H9 (cell line): ENCODE results near the gene CHCHD6. TPM values are rescaled to one million over a fixed set of nuclear protein-coding genes. Genes with fewer than 3 reads are reported as not detected.
A peak's percentile ranks its signal among the peaks of the same experiment; 100 is the strongest.

ENCODE experiments used
- DNase-seq: peaks from one replicate; pipeline ENCODE4 v3.0.0-alpha.2; 2017
- H2AFZ ChIP-seq: one replicate; pipeline ENCODE4 v1.6.1; 2013; ENCODE audit warnings: mild to moderate bottlenecking, low read length, control low read depth, moderate library complexity
- H2AK5ac ChIP-seq: 2 replicates; pipeline ENCODE4 v1.6.1; 2013; ENCODE audit warnings: low read length, control low read depth, mixed read lengths; ENCODE audit not compliant: insufficient read length
- H2BK120ac ChIP-seq: one replicate; pipeline ENCODE4 v1.6.1; 2013; ENCODE audit warnings: low read depth, mild to moderate bottlenecking, low read length, control low read depth, inconsistent platforms; ENCODE audit not compliant: poor library complexity, severe bottlenecking
- H2BK12ac ChIP-seq: 2 replicates; pipeline ENCODE4 v1.6.1; 2013; ENCODE audit warnings: low read length, control low read depth, mixed read lengths, low read depth; ENCODE audit not compliant: insufficient read length
- H2BK15ac ChIP-seq: 2 replicates; pipeline ENCODE4 v1.6.1; 2013; ENCODE audit warnings: low read depth, low read length, control low read depth
- H2BK20ac ChIP-seq: one replicate; pipeline ENCODE4 v1.6.1; 2013; ENCODE audit warnings: low read depth, mild to moderate bottlenecking, low read length, control low read depth, inconsistent platforms; ENCODE audit not compliant: poor library complexity, severe bottlenecking
- H2BK5ac ChIP-seq: 2 replicates; pipeline ENCODE4 v1.6.1; 2013; ENCODE audit warnings: low read length, control low read depth, mixed read lengths; ENCODE audit not compliant: insufficient read length
- H3K14ac ChIP-seq: 2 replicates; pipeline ENCODE4 v1.6.1; 2013; ENCODE audit warnings: low read length, control low read depth; ENCODE audit not compliant: insufficient read depth
- H3K18ac ChIP-seq: 2 replicates; pipeline ENCODE4 v1.6.1; 2013; ENCODE audit warnings: low read depth, mild to moderate bottlenecking, mixed read lengths, low read length, control low read depth; ENCODE audit not compliant: insufficient read length
- H3K23ac ChIP-seq: 2 replicates; pipeline ENCODE4 v1.6.1; 2013; ENCODE audit warnings: low read length, control low read depth, mixed read lengths, low read depth; ENCODE audit not compliant: insufficient read length
- H3K23me2 ChIP-seq: 2 replicates; pipeline ENCODE4 v1.6.1; 2013; ENCODE audit warnings: low read depth, mild to moderate bottlenecking, mixed read lengths, low read length, control low read depth; ENCODE audit not compliant: insufficient read length, poor library complexity, severe bottlenecking
- H3K27ac ChIP-seq: 2 replicates; pipeline ENCODE4 v1.5.1; 2013; ENCODE audit warnings: low read length, control low read depth, mixed read lengths, low read depth; ENCODE audit not compliant: insufficient read length
- H3K27me3 ChIP-seq: 2 replicates; pipeline ENCODE4 v1.6.1; 2013; ENCODE audit warnings: low read length, control low read depth, inconsistent platforms; ENCODE audit not compliant: insufficient read depth
- H3K4ac ChIP-seq: 2 replicates; pipeline ENCODE4 v1.6.1; 2013; ENCODE audit warnings: low read depth, mild to moderate bottlenecking, control low read depth, inconsistent platforms, low read length, moderate library complexity
- H3K4me1 ChIP-seq: 2 replicates; pipeline ENCODE4 v1.6.1; 2013; ENCODE audit warnings: low read length, control low read depth, inconsistent platforms; ENCODE audit not compliant: insufficient read depth
- H3K4me2 ChIP-seq: 2 replicates; pipeline ENCODE4 v1.6.1; 2013; ENCODE audit warnings: low read length, control low read depth, mixed read lengths; ENCODE audit not compliant: insufficient read length, insufficient read depth
- H3K56ac ChIP-seq: 2 replicates; pipeline ENCODE4 v1.6.1; 2013; ENCODE audit warnings: low read depth, mild to moderate bottlenecking, mixed read lengths, low read length, control low read depth; ENCODE audit not compliant: insufficient read length
- H3K79me1 ChIP-seq: 2 replicates; pipeline ENCODE4 v1.6.1; 2013; ENCODE audit warnings: low read depth, mild to moderate bottlenecking, moderate library complexity, low read length, control low read depth, inconsistent platforms; ENCODE audit not compliant: insufficient read depth, poor library complexity, severe bottlenecking
- H3K79me2 ChIP-seq: 2 replicates; pipeline ENCODE4 v1.6.1; 2013; ENCODE audit warnings: low read length, control low read depth, inconsistent platforms; ENCODE audit not compliant: insufficient read depth
- H3K9ac ChIP-seq: 2 replicates; pipeline ENCODE4 v1.6.1; 2013; ENCODE audit warnings: low read length, control low read depth, mixed read lengths; ENCODE audit not compliant: insufficient read length; ENCODE audit errors: extremely low read depth
- H3K9me3 ChIP-seq: one replicate; pipeline ENCODE4 v1.6.1; 2013; ENCODE audit warnings: low read depth, low read length, inconsistent platforms; ENCODE audit not compliant: control insufficient read depth
- H3T11ph ChIP-seq: one replicate; pipeline ENCODE4 v1.6.1; 2013; ENCODE audit warnings: mild to moderate bottlenecking, low read length, control low read depth, inconsistent platforms
- H4K20me1 ChIP-seq: one replicate; pipeline ENCODE4 v1.6.1; 2013; ENCODE audit not compliant: control insufficient read depth, insufficient read length, insufficient read depth
- H4K5ac ChIP-seq: 2 replicates; pipeline ENCODE4 v1.6.1; 2013; ENCODE audit warnings: low read depth, mild to moderate bottlenecking, mixed read lengths, low read length, control low read depth; ENCODE audit not compliant: insufficient read length
- H4K8ac ChIP-seq: replicated peaks from 2 replicates; pipeline ENCODE4 v1.6.1; 2013; ENCODE audit warnings: low read length, control low read depth, mixed read lengths, low read depth; ENCODE audit not compliant: insufficient read length
- H4K91ac ChIP-seq: 2 replicates; pipeline ENCODE4 v1.6.1; 2013; ENCODE audit warnings: low read depth, mild to moderate bottlenecking, moderate library complexity, mixed read lengths, low read length, control low read depth; ENCODE audit not compliant: insufficient read length
- H3K27ac Mint-ChIP-seq, 3 experiments: 2 replicates in 2 of 3; 3 replicates in 1 of 3; pipeline ENCODE4 v1.8.0; 2020 to 2021; ENCODE audit warnings: mixed read lengths in 3 of 3, mild to moderate bottlenecking in 1 of 3, moderate library complexity in 1 of 3
- H3K27me3 Mint-ChIP-seq: 2 replicates; pipeline ENCODE4 v1.8.0; 2021; ENCODE audit warnings: low read depth, mild to moderate bottlenecking, moderate library complexity, mixed read lengths
- H3K36me3 Mint-ChIP-seq, 3 experiments: 2 replicates in 2 of 3; 3 replicates in 1 of 3; pipeline ENCODE4 v1.8.0; 2020 to 2021; ENCODE audit warnings: low read depth in 3 of 3, mixed read lengths in 3 of 3; ENCODE audit not compliant: insufficient read depth in 1 of 3
- H3K4me1 Mint-ChIP-seq, 2 experiments: 2 replicates each; pipeline ENCODE4 v1.8.0; 2020; ENCODE audit warnings: mixed read lengths in 2 of 2
- H3K4me3 Mint-ChIP-seq, 2 experiments: 2 replicates in 1 of 2; 3 replicates in 1 of 2; pipeline ENCODE4 v1.8.0; 2020 to 2021; ENCODE audit warnings: mild to moderate bottlenecking in 2 of 2, mixed read lengths in 2 of 2, moderate library complexity in 1 of 2
- H3K9me3 Mint-ChIP-seq, 2 experiments: 2 replicates in 1 of 2; 3 replicates in 1 of 2; pipeline ENCODE4 v1.8.0; 2020; ENCODE audit warnings: mild to moderate bottlenecking in 2 of 2, mixed read lengths in 2 of 2, moderate library complexity in 1 of 2
- CTCF ChIP-seq: fragments of 200-600 bp; sonication (generic); conservative IDR thresholded peaks from 3 replicates; pipeline ENCODE4 v1.8.0; 2021; ENCODE audit warnings: antibody characterized with exemption, mild to moderate bottlenecking
- WGBS: extraction: QIAGEN DNeasy Blood & Tissue Kit; methylation state at CpG from one replicate; pipeline ENCODE4 v1.1.7; 2013; ENCODE audit warnings: missing lambda C conversion rate, low lambda C conversion rate, mixed read lengths; ENCODE audit not compliant: insufficient read length; ENCODE audit errors: extremely low coverage; 5-methylcytosine and 5-hydroxymethylcytosine counted together
- total RNA-seq: library from RNA; stranded (reverse); gene quantifications from 2 replicates; pipeline ENCODE4 v1.2.1, GENCODE V29; 2021

CHCHD6 gene
- total RNA-seq, 1 experiment from 2014 or later: 34.2 TPM

- no peaks in the 10 kb centered on the region for H3K27me3 ChIP-seq
- H2BK5ac ChIP-seq: no peak overlapping the region
- DNase-seq: no peak
- no peak overlapping the region for H2BK12ac ChIP-seq
- H3K18ac ChIP-seq: no peak overlapping the region
- H3K23me2 ChIP-seq: no peaks in the 10 kb centered on the region
- no peak overlapping the region for H3K9ac ChIP-seq
- no peak overlapping the region for H2AFZ ChIP-seq
- H3K56ac ChIP-seq: no peak overlapping the region
- no peak overlapping the region for H4K91ac ChIP-seq
- H4K8ac ChIP-seq: no peak overlapping the region
- H3K4me1 ChIP-seq: no peaks in the 10 kb centered on the region
- no peaks in the 10 kb centered on the region for H3K9me3 ChIP-seq
- H2BK20ac ChIP-seq: no peak overlapping the region
- H3K27ac Mint-ChIP-seq: peak overlapping the region in 1 of 3 experiments; percentile 63; a peak in 2 of 7 replicates
- H3K27ac ChIP-seq: no peak overlapping the region
- no peak overlapping the region for H2AK5ac ChIP-seq
- H3K9me3 Mint-ChIP-seq: no peaks in the 10 kb centered on the region; a peak in 2 of 5 replicates
- WGBS: no CpG with 5 or more reads among the region's 7 CpGs
- H2BK120ac ChIP-seq: no peak overlapping the region
- H3K27me3 Mint-ChIP-seq: no peaks in the 10 kb centered on the region
- no peak overlapping the region for H2BK15ac ChIP-seq
- H3K4me3 Mint-ChIP-seq: no peak overlapping the region
- H4K20me1 ChIP-seq: no peaks in the 10 kb centered on the region
- no peak overlapping the region for H4K5ac ChIP-seq
- no peak overlapping the region for H3K23ac ChIP-seq
- no peak for TF ChIP-seq CTCF
- no peaks in the 10 kb centered on the region for H3K36me3 Mint-ChIP-seq
- peaks cover 3% of the 10 kb centered on the region; the same call in 1 of the 2 replicates for H3K79me2 ChIP-seq
- peaks cover 3% of the 10 kb centered on the region for H3K79me1 ChIP-seq
- no peak overlapping the region for H3T11ph ChIP-seq
- H3K4me1 Mint-ChIP-seq: peaks cover 21 to 26% of the 10 kb centered on the region in 2 experiments
- no peak overlapping the region for H3K4me2 ChIP-seq
- H3K4ac ChIP-seq: no peak overlapping the region
- H3K14ac ChIP-seq: no peak overlapping the region
These were observed 12.0 kb downstream of the CHCHD6 start for GRCh38 chr3:126716057-126716456.
